Prostate gland (tissue), 2 donors: Measurements from ENCODE around the gene EPAS1.

ENCODE experiments used
- POLR2A ChIP-seq: fragments of 450-650 bp; IDR thresholded peaks from one replicate; pipeline ENCODE4 v1.6.1; 2016; ENCODE audit warnings: antibody characterized with exemption, mild to moderate bottlenecking
- TF ChIP-seq, protein P1 (sequence below), 4 experiments: fragments of 200-600 bp in 2 of 4; fragments of 450-650 bp in 2 of 4; sonication (generic) in 2 of 4; IDR thresholded peaks; 1 replicate in 3 of 4; 2 replicates in 1 of 4; pipeline ENCODE4 v1.5.1; 2016 to 2019; ENCODE audit warnings: antibody characterized with exemption in 4 of 4, mild to moderate bottlenecking in 2 of 4, moderate library complexity in 2 of 4

DNA sequence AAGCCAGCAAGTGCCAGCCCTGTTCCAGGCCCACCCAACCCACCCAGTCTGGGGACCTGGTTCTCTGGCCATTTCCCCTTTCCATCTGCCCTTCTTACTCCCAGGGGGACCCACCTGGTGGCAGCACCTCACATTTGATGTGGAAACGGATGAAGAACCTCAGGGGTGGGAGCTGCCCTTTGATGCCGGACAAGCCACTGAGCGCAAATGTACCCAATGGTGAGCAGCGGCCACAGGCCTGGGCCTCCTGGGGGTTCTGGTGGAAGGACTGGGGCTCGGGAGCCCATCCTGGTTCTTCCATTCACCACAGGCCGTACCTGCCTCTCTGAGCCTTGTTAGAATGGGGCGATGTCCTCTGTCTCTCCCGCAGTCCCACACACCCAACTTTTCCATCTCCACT lies 84.7 kb downstream of the EPAS1 start:
- TF ChIP-seq POLR2A: no peak
- TF ChIP-seq, protein P1, sequence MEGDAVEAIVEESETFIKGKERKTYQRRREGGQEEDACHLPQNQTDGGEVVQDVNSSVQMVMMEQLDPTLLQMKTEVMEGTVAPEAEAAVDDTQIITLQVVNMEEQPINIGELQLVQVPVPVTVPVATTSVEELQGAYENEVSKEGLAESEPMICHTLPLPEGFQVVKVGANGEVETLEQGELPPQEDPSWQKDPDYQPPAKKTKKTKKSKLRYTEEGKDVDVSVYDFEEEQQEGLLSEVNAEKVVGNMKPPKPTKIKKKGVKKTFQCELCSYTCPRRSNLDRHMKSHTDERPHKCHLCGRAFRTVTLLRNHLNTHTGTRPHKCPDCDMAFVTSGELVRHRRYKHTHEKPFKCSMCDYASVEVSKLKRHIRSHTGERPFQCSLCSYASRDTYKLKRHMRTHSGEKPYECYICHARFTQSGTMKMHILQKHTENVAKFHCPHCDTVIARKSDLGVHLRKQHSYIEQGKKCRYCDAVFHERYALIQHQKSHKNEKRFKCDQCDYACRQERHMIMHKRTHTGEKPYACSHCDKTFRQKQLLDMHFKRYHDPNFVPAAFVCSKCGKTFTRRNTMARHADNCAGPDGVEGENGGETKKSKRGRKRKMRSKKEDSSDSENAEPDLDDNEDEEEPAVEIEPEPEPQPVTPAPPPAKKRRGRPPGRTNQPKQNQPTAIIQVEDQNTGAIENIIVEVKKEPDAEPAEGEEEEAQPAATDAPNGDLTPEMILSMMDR (IDR thresholded peaks at IDR 0.05): no peak
